T-cell (primary cell): ENCODE results near the gene ITGB6. TPM values are rescaled to one million over a fixed set of nuclear protein-coding genes. Genes with fewer than 3 reads are reported as not detected.

Experiments used
- ATAC-seq, 4 experiments: fragments of 200-7000 bp in 3 of 4; fragments of 150-1000 bp in 1 of 4; cut with Tn5 transposase; replicated peaks in 1 of 4; 1 replicate in 3 of 4; 2 replicates in 1 of 4; pipeline ENCODE4 v1.10.0; 2021; ENCODE audit warnings: moderate library complexity in 3 of 4, mild to moderate bottlenecking in 2 of 4, moderate number of reproducible peaks in 1 of 4
- CTCF ChIA-PET, 2 donors: fragments of 300-600 bp; sonication (Branson Sonifier 250); formaldehyde crosslinking; loops; one replicate each; lab custom pipeline; 2022; ENCODE audit warnings: antibody characterized with exemption in 2 of 2; lab: Charles Lee
- POLR2A ChIA-PET, 2 donors: fragments of 300-600 bp; sonication (Branson Sonifier 250); formaldehyde crosslinking; loops; one replicate each; lab custom pipeline; 2022; ENCODE audit warnings: antibody characterized with exemption in 2 of 2; lab: Charles Lee
- DNase-seq, 35 experiments: peaks; one replicate each; pipeline versions ENCODE4 v3.0.0 to v3.0.0-alpha.2; 2013 to 2023
- H3K27ac ChIP-seq: one replicate; pipeline ENCODE4 v1.5.1; 2013; ENCODE audit warnings: low read length
- H3K27me3 ChIP-seq, 2 experiments: replicated peaks in 1 of 2; 1 replicate in 1 of 2; 2 replicates in 1 of 2; pipeline versions ENCODE4 v1.6.1 to v1.7.0; 2013; ENCODE audit warnings: low read length in 1 of 2, mixed read lengths in 1 of 2; ENCODE audit not compliant: control insufficient read depth in 2 of 2, insufficient read depth in 2 of 2; ENCODE audit errors: extremely low read depth in 1 of 2
- H3K36me3 ChIP-seq, 2 donors: 1 replicate in 1 of 2; 2 replicates in 1 of 2; pipeline versions ENCODE4 v1.6.1 to v1.7.0; 2013; ENCODE audit warnings: low read length in 1 of 2; ENCODE audit not compliant: control insufficient read depth in 2 of 2, insufficient read depth in 1 of 2; ENCODE audit errors: extremely low read depth in 1 of 2
- H3K4me1 ChIP-seq, 2 experiments: 1 replicate in 1 of 2; 2 replicates in 1 of 2; pipeline versions ENCODE4 v1.6.1 to v1.7.0; 2013; ENCODE audit warnings: low read length in 2 of 2, mixed read lengths in 1 of 2; ENCODE audit not compliant: insufficient read depth in 2 of 2, control insufficient read depth in 1 of 2; ENCODE audit errors: extremely low read depth in 1 of 2
- H3K4me3 ChIP-seq, 2 donors: 1 replicate in 1 of 2; 2 replicates in 1 of 2; pipeline versions ENCODE4 v1.5.1 to v1.7.0; 2013; ENCODE audit warnings: mild to moderate bottlenecking in 2 of 2, low read length in 1 of 2, moderate library complexity in 1 of 2; ENCODE audit not compliant: control insufficient read depth in 1 of 2; ENCODE audit errors: extremely low read depth in 1 of 2
- H3K9me3 ChIP-seq: 2 replicates; pipeline ENCODE4 v1.7.0; 2013
- H3K27ac Mint-ChIP-seq, 2 donors: one replicate each; pipeline ENCODE4 v1.8.0; 2020 to 2021; ENCODE audit warnings: mild to moderate bottlenecking in 2 of 2, mixed read lengths in 2 of 2
- H3K27me3 Mint-ChIP-seq, 2 donors: one replicate each; pipeline ENCODE4 v1.8.0; 2021 to 2022; ENCODE audit warnings: mixed read lengths in 2 of 2
- H3K36me3 Mint-ChIP-seq: one replicate; pipeline ENCODE4 v1.8.0; 2021; ENCODE audit warnings: mixed read lengths
- H3K4me1 Mint-ChIP-seq, 3 donors: one replicate each; pipeline ENCODE4 v1.8.0; 2020 to 2022; ENCODE audit warnings: mixed read lengths in 3 of 3, mild to moderate bottlenecking in 1 of 3
- H3K4me3 Mint-ChIP-seq, 3 donors: one replicate each; pipeline ENCODE4 v1.8.0; 2020 to 2022; ENCODE audit warnings: mild to moderate bottlenecking in 3 of 3, mixed read lengths in 3 of 3, moderate library complexity in 3 of 3
- H3K9me3 Mint-ChIP-seq, 3 donors: one replicate each; pipeline ENCODE4 v1.8.0; 2020 to 2022; ENCODE audit warnings: mixed read lengths in 3 of 3
- WGBS: methylation state at CpG from one replicate; pipeline ENCODE4 v1.1.5; 2013; ENCODE audit warnings: missing lambda C conversion rate; ENCODE audit not compliant: insufficient coverage; 5-methylcytosine and 5-hydroxymethylcytosine counted together
- total RNA-seq, 35 experiments: library from RNA in 6 of 35; stranded (reverse) in 6 of 35; fragments of 120-200 nt in 1 of 35; gene quantifications; one replicate each; pipeline versions ENCODE4 v1.2.1 to v1.2.4 and lab custom pipeline; 2013 to 2026

Gene ITGB6
- total RNA-seq, 5 donors from 2014 or later (not counting 1 experiment from before 2014, with no cell fraction given): 0.09 to 0.38 TPM; not detected in 3

- Mint-ChIP-seq H3K9me3 (peaks cover 18 to 52% (median 37%) of the 10 kb centered on the region in 3 donors), H3K36me3 (peaks cover 11% of the 10 kb centered on the region), H3K27me3 (peaks cover 0 to 3% of the 10 kb centered on the region in 2 donors), H3K4me1 (no peaks in the 10 kb centered on the region), H3K4me3 (no peak overlapping the region), H3K27ac (no peak overlapping the region)
- POLR2A ChIA-PET: interaction anchor here in 1 of 2 donors (0.6 kb wide), 1 partner anchor 905 kb away, joined by 5 read pairs; no protein-coding TSS in a partner anchor
- WGBS: no CpG with 5 or more reads among the region's 3 CpGs
- Histone ChIP-seq H3K36me3 (no peaks in the 10 kb centered on the region), H3K4me1 (no peaks in the 10 kb centered on the region), H3K4me3 (no peak overlapping the region), H3K27ac (no peak overlapping the region), H3K27me3 (no peaks in the 10 kb centered on the region), H3K9me3 (peaks cover 2% of the 10 kb centered on the region)
- DNase-seq (no peak), ATAC-seq (no peak)
- CTCF ChIA-PET: no interaction called here
These were observed 114.4 kb downstream of the ITGB6 start for GRCh38 chr2:160085662-160086061.

GRCh38 chr2:160077912-160078810, 121.9 kb downstream of the ITGB6 start:
- Mint-ChIP-seq H3K9me3 (peaks cover 0 to 4% (median 3%) of the 10 kb centered on the region in 3 donors), H3K4me1 (peaks cover 0 to 4% (median 2%) of the 10 kb centered on the region in 3 donors), H3K27me3 (peaks cover 0 to 3% of the 10 kb centered on the region in 2 donors), H3K27ac (no peak overlapping the region), H3K36me3 (peaks cover 4% of the 10 kb centered on the region), H3K4me3 (no peak overlapping the region)
- Histone ChIP-seq H3K27me3 (peaks cover 0 to 3% of the 10 kb centered on the region in 2 experiments), H3K36me3 (no peaks in the 10 kb centered on the region), H3K4me3 (no peak overlapping the region), H3K4me1 (peaks cover 0 to 4% of the 10 kb centered on the region in 2 experiments), H3K27ac (no peak overlapping the region), H3K9me3 (no peaks in the 10 kb centered on the region)
- POLR2A ChIA-PET: interaction anchor here in 1 of 2 donors (0.5 kb wide), 1 partner anchor 821 kb away, joined by 4 read pairs; no protein-coding TSS in a partner anchor
- CTCF ChIA-PET: interaction anchor here in 1 of 2 donors (0.8 kb wide), 1 partner anchor 11 kb away, joined by 3 read pairs; no protein-coding TSS in a partner anchor
- no CpG with 5 or more reads among the region's 4 CpGs for WGBS
- ATAC-seq: no peak
- DNase-seq: no peak

GRCh38 chr2:160076914-160077313, 123.2 kb downstream of the ITGB6 start:
- DNase-seq (no peak), ATAC-seq (peak in 1 of 4 experiments; percentile 39)
- POLR2A ChIA-PET: no interaction called here
- no peak overlapping the region for H3K4me3 Mint-ChIP-seq
- no peaks in the 10 kb centered on the region for H3K36me3 Mint-ChIP-seq
- peaks cover 0 to 4% (median 2%) of the 10 kb centered on the region in 3 donors for H3K4me1 Mint-ChIP-seq
- H3K27me3 ChIP-seq: peaks cover 0 to 3% of the 10 kb centered on the region in 2 experiments
- WGBS: 16% methylated on average over 3 of the region's 4 CpGs
- H3K4me3 ChIP-seq: no peak overlapping the region
- H3K36me3 ChIP-seq: no peaks in the 10 kb centered on the region
- peaks cover 3 to 4% of the 10 kb centered on the region in 2 donors for H3K27me3 Mint-ChIP-seq
- peaks cover 0 to 4% of the 10 kb centered on the region in 2 experiments for H3K4me1 ChIP-seq
- peaks cover 0 to 3% (median 0%) of the 10 kb centered on the region in 3 donors for H3K9me3 Mint-ChIP-seq
- no peaks in the 10 kb centered on the region for H3K9me3 ChIP-seq
- CTCF ChIA-PET: no interaction called here
- H3K27ac Mint-ChIP-seq: no peak overlapping the region
- H3K27ac ChIP-seq: no peak overlapping the region

GRCh38 chr2:160076241-160076640, 123.8 kb downstream of the ITGB6 start:
- Mint-ChIP-seq H3K36me3 (no peaks in the 10 kb centered on the region), H3K4me3 (no peak overlapping the region), H3K9me3 (no peaks in the 10 kb centered on the region), H3K27ac (no peak overlapping the region), H3K4me1 (peaks cover 0 to 4% (median 2%) of the 10 kb centered on the region in 3 donors), H3K27me3 (peaks cover 4 to 5% of the 10 kb centered on the region in 2 donors)
- Histone ChIP-seq H3K27me3 (peaks cover 0 to 3% of the 10 kb centered on the region in 2 experiments), H3K9me3 (no peaks in the 10 kb centered on the region), H3K4me3 (no peak overlapping the region), H3K27ac (no peak overlapping the region), H3K36me3 (no peaks in the 10 kb centered on the region), H3K4me1 (peaks cover 0 to 4% of the 10 kb centered on the region in 2 experiments)
- no peak for ATAC-seq
- no peak for DNase-seq
- POLR2A ChIA-PET: interaction anchor here in 1 of 2 donors (0.6 kb wide), 1 partner anchor 9 kb away, joined by 3 read pairs; no protein-coding TSS in a partner anchor
- CTCF ChIA-PET: no interaction called here
- no CpG with 5 or more reads among the region's 2 CpGs for WGBS

- ChIA-PET POLR2A (no interaction called here), CTCF (no interaction called here)
- 94% methylated on average over 5 of the region's 5 CpGs for WGBS
- Mint-ChIP-seq H3K9me3 (no peaks in the 10 kb centered on the region), H3K4me3 (no peak overlapping the region), H3K4me1 (peaks cover 0 to 4% (median 2%) of the 10 kb centered on the region in 3 donors), H3K27ac (no peak overlapping the region), H3K27me3 (peaks cover 4 to 5% of the 10 kb centered on the region in 2 donors), H3K36me3 (no peaks in the 10 kb centered on the region)
- Histone ChIP-seq H3K9me3 (no peaks in the 10 kb centered on the region), H3K4me3 (no peak overlapping the region), H3K27me3 (peaks cover 0 to 3% of the 10 kb centered on the region in 2 experiments), H3K4me1 (peaks cover 0 to 4% of the 10 kb centered on the region in 2 experiments), H3K36me3 (no peaks in the 10 kb centered on the region), H3K27ac (no peak overlapping the region)
- no peak for DNase-seq
- ATAC-seq: no peak
These were observed 124.9 kb downstream of the ITGB6 start for GRCh38 chr2:160075171-160075570.

GRCh38 chr2:160073284-160073888, 126.7 kb downstream of the ITGB6 start:
- H3K36me3 Mint-ChIP-seq: no peaks in the 10 kb centered on the region
- peaks cover 4 to 5% of the 10 kb centered on the region in 2 donors for H3K27me3 Mint-ChIP-seq
- no peak overlapping the region for H3K27ac Mint-ChIP-seq
- 67% methylated on average over 2 of the region's 2 CpGs for WGBS
- CTCF ChIA-PET: no interaction called here
- Histone ChIP-seq H3K27me3 (peaks cover 0 to 3% of the 10 kb centered on the region in 2 experiments), H3K4me1 (peaks cover 0 to 4% of the 10 kb centered on the region in 2 experiments), H3K9me3 (no peaks in the 10 kb centered on the region), H3K27ac (no peak overlapping the region), H3K4me3 (no peak overlapping the region), H3K36me3 (no peaks in the 10 kb centered on the region)
- H3K4me1 Mint-ChIP-seq: peaks cover 0 to 4% (median 2%) of the 10 kb centered on the region in 3 donors
- POLR2A ChIA-PET: no interaction called here
- no peak overlapping the region for H3K4me3 Mint-ChIP-seq
- peaks cover 0 to 3% (median 0%) of the 10 kb centered on the region in 3 donors for H3K9me3 Mint-ChIP-seq
- no peak for ATAC-seq
- DNase-seq: no peak
